ENCODE results near the gene SP9.

The SP9 gene

DNA sequence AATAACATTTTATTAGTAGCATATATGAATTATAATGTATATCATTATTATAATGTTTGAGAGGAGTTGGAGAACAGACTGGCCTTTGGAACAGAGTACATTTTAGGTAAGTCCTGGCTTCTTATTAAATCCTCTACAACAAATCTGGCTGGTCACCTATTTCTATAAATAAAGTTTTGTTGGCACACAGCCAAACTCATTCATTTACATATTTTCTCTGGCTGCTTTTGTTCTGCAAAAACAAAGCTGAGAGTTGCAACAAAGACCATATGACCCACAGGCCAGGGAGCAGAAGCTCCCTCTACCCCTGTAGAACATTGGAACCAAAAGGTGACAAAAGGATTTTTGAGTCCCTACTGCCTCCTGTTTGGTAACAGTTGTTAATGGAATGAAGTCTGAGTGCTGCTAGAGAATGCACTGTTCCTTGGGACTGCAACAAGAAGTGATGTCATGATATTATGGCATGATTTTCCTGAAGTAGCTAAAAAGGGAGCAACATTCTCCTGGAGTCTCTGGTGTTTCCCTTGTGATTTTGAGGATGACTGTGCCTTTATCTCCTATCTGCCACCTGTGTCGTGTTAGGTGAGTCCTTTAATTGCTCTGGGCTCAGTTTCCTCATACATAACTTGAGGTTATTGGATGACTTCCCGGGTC, 22.0 kb upstream of the SP9 start:
- no peak overlapping the region for H2BK120ac ChIP-seq (ENCODE audit: low read depth, low read length)
- no peak overlapping the region for H3K4me2 ChIP-seq (ENCODE audit: insufficient read depth, low read length, poor library complexity, severe bottlenecking)
- no peak overlapping the region for H4K91ac ChIP-seq (ENCODE audit: low read depth, low read length, poor library complexity)
- no peak for DNase-seq (ENCODE audit: low spot score)
- H3K18ac ChIP-seq (ENCODE audit: low read length) = no peak overlapping the region
- no peak overlapping the region for H2BK5ac ChIP-seq (ENCODE audit: low read length)
- H2AFZ ChIP-seq (ENCODE audit: low read length) = no peak overlapping the region
- no CpG with 5 or more reads among the region's 2 CpGs for WGBS, 2 donors (ENCODE audit: extremely low coverage in 2 of 2, insufficient read length in 2 of 2, insufficient replicate concordance in 1 of 2)
- H2BK15ac ChIP-seq (ENCODE audit: low read length) = no peak overlapping the region
- H3K27ac ChIP-seq (replicated peaks; ENCODE audit: low read length) = no peak overlapping the region
- H3K4ac ChIP-seq (ENCODE audit: low read length) = no peak overlapping the region
- H2BK12ac ChIP-seq (ENCODE audit: low read length) = no peak overlapping the region
- H3K9ac ChIP-seq (ENCODE audit: low read depth, low read length, poor library complexity) = no peak overlapping the region
- H4K8ac ChIP-seq (ENCODE audit: low read depth, low read length) = no peak overlapping the region
- H3K27me3 ChIP-seq (ENCODE audit: control insufficient read depth in 3 of 3, insufficient read depth in 3 of 3, low read depth in 1 of 3, low read length in 3 of 3) = peaks cover 0 to 27% (median 0%) of the 10 kb centered on the region in 3 experiments
- H3K4me3 ChIP-seq (ENCODE audit: low read length in 2 of 2) = no peak overlapping the region
- H3K14ac ChIP-seq (ENCODE audit: low read length) = no peak overlapping the region
- H3K4me1 ChIP-seq (ENCODE audit: control insufficient read depth in 2 of 2, insufficient read depth in 1 of 2, low read depth in 1 of 2, low read length in 2 of 2) = peaks cover 3 to 4% of the 10 kb centered on the region in 2 donors
- H3K23ac ChIP-seq (ENCODE audit: low read depth, low read length, poor library complexity) = no peak overlapping the region
- no peak overlapping the region for H2AK5ac ChIP-seq (ENCODE audit: low read depth, low read length)
- no peaks in the 10 kb centered on the region for H3K9me3 ChIP-seq (replicated peaks in 1 of 2; ENCODE audit: control insufficient read depth in 2 of 2, insufficient read depth in 1 of 2, low read depth in 1 of 2, low read length in 2 of 2)
- no peaks in the 10 kb centered on the region for H3K79me1 ChIP-seq (ENCODE audit: low read depth, low read length)
- H3K36me3 ChIP-seq (replicated peaks in 1 of 2; ENCODE audit: control insufficient read depth in 2 of 2, insufficient read depth in 2 of 2, low read length in 2 of 2) = no peaks in the 10 kb centered on the region

DNA sequence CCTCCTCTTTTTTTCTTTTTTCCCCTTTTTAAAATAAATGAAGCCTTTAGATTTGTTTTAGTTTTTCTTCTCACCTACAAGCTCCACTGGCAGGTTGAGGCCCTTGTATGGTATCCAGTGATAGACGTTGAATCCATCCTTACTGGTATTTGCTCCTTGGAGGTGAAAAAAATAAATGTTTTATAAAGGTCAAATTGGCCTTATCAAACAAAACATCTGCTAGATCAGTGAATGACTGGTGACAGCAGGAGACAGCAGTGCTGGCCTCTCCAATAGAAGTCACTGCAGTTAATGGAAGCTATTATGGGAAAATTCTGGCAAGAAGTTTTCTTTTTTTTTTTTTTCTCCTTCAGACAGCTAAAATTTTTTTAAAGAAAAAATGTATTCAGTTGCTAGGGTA, 12.6 kb upstream of the SP9 start:
- no peak overlapping the region for H4K91ac ChIP-seq (ENCODE audit: low read depth, low read length, poor library complexity)
- WGBS, 2 donors (ENCODE audit: extremely low coverage in 2 of 2, insufficient read length in 2 of 2, insufficient replicate concordance in 1 of 2) = no CpG with 5 or more reads among the region's 1 CpG
- H2AFZ ChIP-seq (ENCODE audit: low read length) = no peak overlapping the region

DNA sequence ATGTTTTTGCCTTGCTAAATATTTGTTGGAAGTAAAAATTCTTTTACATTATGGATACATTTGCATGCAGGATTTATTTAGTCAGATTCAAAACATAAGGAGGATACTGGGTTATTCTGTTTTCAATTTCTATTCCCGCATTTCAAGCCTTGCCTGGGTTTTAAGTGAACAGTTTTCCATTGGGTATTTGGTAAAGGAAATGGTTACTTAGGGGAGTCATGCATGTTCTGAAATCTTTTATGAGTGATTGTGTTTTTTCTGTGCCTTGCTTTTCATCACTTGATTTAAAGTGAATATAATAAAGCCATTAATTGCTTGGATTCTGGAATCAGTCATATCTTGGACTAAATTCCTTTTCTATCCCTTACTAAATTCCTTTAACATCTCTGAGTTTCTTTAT, 12.0 kb upstream of the SP9 start:
- WGBS, 2 donors (ENCODE audit: extremely low coverage in 2 of 2, insufficient read length in 2 of 2, insufficient replicate concordance in 1 of 2) = no CpG with 5 or more reads among the region's 1 CpG
- no peak overlapping the region for H2BK5ac ChIP-seq (ENCODE audit: low read length)
- no peak overlapping the region for H3K14ac ChIP-seq (ENCODE audit: low read length)

More for the DNA sequence above, 12.6 kb upstream of the SP9 start:
- Histone ChIP-seq H3K27ac (replicated peaks; ENCODE audit: low read length) (no peak overlapping the region), H2BK12ac (ENCODE audit: low read length) (no peak overlapping the region), H3K4me3 (ENCODE audit: low read length in 2 of 2) (no peak overlapping the region), H3K18ac (ENCODE audit: low read length) (no peak overlapping the region), H3K4me2 (ENCODE audit: insufficient read depth, low read length, poor library complexity, severe bottlenecking) (no peak overlapping the region), H3K9ac (ENCODE audit: low read depth, low read length, poor library complexity) (no peak overlapping the region), H3K36me3 (replicated peaks in 1 of 2; ENCODE audit: control insufficient read depth in 2 of 2, insufficient read depth in 2 of 2, low read length in 2 of 2) (no peaks in the 10 kb centered on the region), H2BK5ac (ENCODE audit: low read length) (no peak overlapping the region), H2BK120ac (ENCODE audit: low read depth, low read length) (no peak overlapping the region), H4K8ac (ENCODE audit: low read depth, low read length) (no peak overlapping the region), H3K27me3 (ENCODE audit: control insufficient read depth in 3 of 3, insufficient read depth in 3 of 3, low read depth in 1 of 3, low read length in 3 of 3) (peaks cover 10 to 79% (median 15%) of the 10 kb centered on the region in 3 experiments), H3K14ac (ENCODE audit: low read length) (no peak overlapping the region), H2BK15ac (ENCODE audit: low read length) (no peak overlapping the region), H3K79me1 (ENCODE audit: low read depth, low read length) (no peaks in the 10 kb centered on the region), H3K4me1 (ENCODE audit: control insufficient read depth in 2 of 2, insufficient read depth in 1 of 2, low read depth in 1 of 2, low read length in 2 of 2) (peaks cover 6 to 8% of the 10 kb centered on the region in 2 donors), H3K9me3 (replicated peaks in 1 of 2; ENCODE audit: control insufficient read depth in 2 of 2, insufficient read depth in 1 of 2, low read depth in 1 of 2, low read length in 2 of 2) (no peaks in the 10 kb centered on the region), H3K23ac (ENCODE audit: low read depth, low read length, poor library complexity) (no peak overlapping the region), H2AK5ac (ENCODE audit: low read depth, low read length) (no peak overlapping the region), H3K4ac (ENCODE audit: low read length) (no peak overlapping the region)
- DNase-seq (ENCODE audit: low spot score) = no peak

DNA sequence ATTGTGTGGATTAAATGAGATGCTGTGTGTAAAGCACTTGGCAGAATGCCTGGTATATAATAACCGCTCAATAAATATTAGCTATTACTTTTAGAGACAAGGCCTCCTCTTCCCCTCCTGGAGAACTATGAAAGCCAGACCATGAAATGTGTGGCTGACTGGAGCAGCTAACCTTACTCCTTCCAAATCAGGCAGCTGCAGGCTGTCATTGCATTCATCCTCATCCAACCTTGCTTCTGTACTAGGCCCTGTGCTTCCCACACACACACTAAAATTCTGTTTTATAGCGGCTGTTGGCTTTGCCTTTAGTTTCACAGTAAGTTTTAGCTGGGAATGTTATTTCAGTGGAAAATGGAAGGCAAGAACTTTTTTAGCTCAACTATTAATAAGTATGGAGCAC, 10.2 kb upstream of the SP9 start:
- no peak overlapping the region for H2AK5ac ChIP-seq (ENCODE audit: low read depth, low read length)
- H3K27me3 ChIP-seq (ENCODE audit: control insufficient read depth in 3 of 3, insufficient read depth in 3 of 3, low read depth in 1 of 3, low read length in 3 of 3) = peaks cover 26 to 84% (median 38%) of the 10 kb centered on the region in 3 experiments
- no peak overlapping the region for H3K27ac ChIP-seq (replicated peaks; ENCODE audit: low read length)
- H3K14ac ChIP-seq (ENCODE audit: low read length) = no peak overlapping the region
- no peak overlapping the region for H4K91ac ChIP-seq (ENCODE audit: low read depth, low read length, poor library complexity)
- no peak overlapping the region for H3K4me3 ChIP-seq (ENCODE audit: low read length in 2 of 2)
- H2AFZ ChIP-seq (ENCODE audit: low read length) = no peak overlapping the region
- no peak overlapping the region for H3K4me2 ChIP-seq (ENCODE audit: insufficient read depth, low read length, poor library complexity, severe bottlenecking)
- H3K9ac ChIP-seq (ENCODE audit: low read depth, low read length, poor library complexity) = no peak overlapping the region
- H3K23ac ChIP-seq (ENCODE audit: low read depth, low read length, poor library complexity) = no peak overlapping the region
- no peak overlapping the region for H3K4ac ChIP-seq (ENCODE audit: low read length)
- H2BK12ac ChIP-seq (ENCODE audit: low read length) = no peak overlapping the region
- no peak overlapping the region for H3K18ac ChIP-seq (ENCODE audit: low read length)
- WGBS, 2 donors (ENCODE audit: extremely low coverage in 2 of 2, insufficient read length in 2 of 2, insufficient replicate concordance in 1 of 2) = no CpG with 5 or more reads among the region's 2 CpGs
- H2BK5ac ChIP-seq (ENCODE audit: low read length) = no peak overlapping the region
- H2BK120ac ChIP-seq (ENCODE audit: low read depth, low read length) = no peak overlapping the region
- no peak overlapping the region for H2BK15ac ChIP-seq (ENCODE audit: low read length)
- H3K9me3 ChIP-seq (replicated peaks in 1 of 2; ENCODE audit: control insufficient read depth in 2 of 2, insufficient read depth in 1 of 2, low read depth in 1 of 2, low read length in 2 of 2) = peaks cover 0 to 7% of the 10 kb centered on the region in 2 donors
- no peaks in the 10 kb centered on the region for H3K36me3 ChIP-seq (replicated peaks in 1 of 2; ENCODE audit: control insufficient read depth in 2 of 2, insufficient read depth in 2 of 2, low read length in 2 of 2)
- H3K79me1 ChIP-seq (ENCODE audit: low read depth, low read length) = no peaks in the 10 kb centered on the region
- no peak for DNase-seq (ENCODE audit: low spot score)
- H4K8ac ChIP-seq (ENCODE audit: low read depth, low read length) = no peak overlapping the region
- H3K4me1 ChIP-seq (ENCODE audit: control insufficient read depth in 2 of 2, insufficient read depth in 1 of 2, low read depth in 1 of 2, low read length in 2 of 2) = peaks cover 9 to 12% of the 10 kb centered on the region in 2 donors

More for the DNA sequence above, 12.0 kb upstream of the SP9 start:
- no peak overlapping the region for H2AFZ ChIP-seq (ENCODE audit: low read length)
- H3K27ac ChIP-seq (replicated peaks; ENCODE audit: low read length) = no peak overlapping the region
- H3K27me3 ChIP-seq (ENCODE audit: control insufficient read depth in 3 of 3, insufficient read depth in 3 of 3, low read depth in 1 of 3, low read length in 3 of 3) = peaks cover 15 to 79% (median 21%) of the 10 kb centered on the region in 3 experiments
- no peak overlapping the region for H3K4ac ChIP-seq (ENCODE audit: low read length)
- H2AK5ac ChIP-seq (ENCODE audit: low read depth, low read length) = no peak overlapping the region
- H3K36me3 ChIP-seq (replicated peaks in 1 of 2; ENCODE audit: control insufficient read depth in 2 of 2, insufficient read depth in 2 of 2, low read length in 2 of 2) = no peaks in the 10 kb centered on the region
- no peaks in the 10 kb centered on the region for H3K79me1 ChIP-seq (ENCODE audit: low read depth, low read length)
- H3K18ac ChIP-seq (ENCODE audit: low read length) = no peak overlapping the region
- H3K9ac ChIP-seq (ENCODE audit: low read depth, low read length, poor library complexity) = no peak overlapping the region
- no peak overlapping the region for H3K4me2 ChIP-seq (ENCODE audit: insufficient read depth, low read length, poor library complexity, severe bottlenecking)
- H3K9me3 ChIP-seq (replicated peaks in 1 of 2; ENCODE audit: control insufficient read depth in 2 of 2, insufficient read depth in 1 of 2, low read depth in 1 of 2, low read length in 2 of 2) = peaks cover 0 to 6% of the 10 kb centered on the region in 2 donors
- no peak overlapping the region for H4K91ac ChIP-seq (ENCODE audit: low read depth, low read length, poor library complexity)
- H3K4me3 ChIP-seq (ENCODE audit: low read length in 2 of 2) = no peak overlapping the region
- no peak overlapping the region for H2BK120ac ChIP-seq (ENCODE audit: low read depth, low read length)
- H2BK12ac ChIP-seq (ENCODE audit: low read length) = no peak overlapping the region
- H3K4me1 ChIP-seq (ENCODE audit: control insufficient read depth in 2 of 2, insufficient read depth in 1 of 2, low read depth in 1 of 2, low read length in 2 of 2) = peaks cover 8 to 9% of the 10 kb centered on the region in 2 donors
- DNase-seq (ENCODE audit: low spot score) = no peak
- no peak overlapping the region for H3K23ac ChIP-seq (ENCODE audit: low read depth, low read length, poor library complexity)
- no peak overlapping the region for H2BK15ac ChIP-seq (ENCODE audit: low read length)
- H4K8ac ChIP-seq (ENCODE audit: low read depth, low read length) = no peak overlapping the region
